IPS-20b (cell line): ENCODE measurements around the gene P2RY14.

Source experiments
- H3K27ac ChIP-seq: one replicate; pipeline ENCODE4 v1.5.1; 2013; ENCODE audit warnings: low read length
- H3K27me3 ChIP-seq: 2 replicates; pipeline ENCODE4 v1.6.1; 2013; ENCODE audit warnings: mild to moderate bottlenecking, low read length, inconsistent platforms; ENCODE audit not compliant: insufficient read depth
- H3K36me3 ChIP-seq: 2 replicates; pipeline ENCODE4 v1.6.1; 2013; ENCODE audit warnings: low read depth, mild to moderate bottlenecking, inconsistent platforms, low read length, moderate library complexity; ENCODE audit not compliant: insufficient read depth
- H3K4me1 ChIP-seq: 2 replicates; pipeline ENCODE4 v1.6.1; 2013; ENCODE audit warnings: mild to moderate bottlenecking, control low read depth, inconsistent platforms, low read length, moderate library complexity; ENCODE audit not compliant: insufficient read depth
- H3K4me3 ChIP-seq: 2 replicates; pipeline ENCODE4 v1.5.1; 2013; ENCODE audit warnings: mild to moderate bottlenecking, low read length, inconsistent platforms
- H3K9ac ChIP-seq: 2 replicates; pipeline ENCODE4 v1.6.1; 2013; ENCODE audit warnings: low read depth, mild to moderate bottlenecking, inconsistent platforms, low read length, moderate library complexity
- H3K9me3 ChIP-seq: 2 replicates; pipeline ENCODE4 v1.6.1; 2013; ENCODE audit warnings: mild to moderate bottlenecking, low read depth, low read length, inconsistent platforms; ENCODE audit not compliant: insufficient read depth

P2RY14 gene

GRCh38 chr3:151299006-151299405 lies 20.7 kb upstream of the P2RY14 start:
- Histone ChIP-seq H3K9ac (no peak overlapping the region), H3K27me3 (no peaks in the 10 kb centered on the region), H3K27ac (no peak overlapping the region), H3K36me3 (no peaks in the 10 kb centered on the region), H3K4me1 (peaks cover 3% of the 10 kb centered on the region; the same call in 1 of the 2 replicates), H3K9me3 (no peaks in the 10 kb centered on the region), H3K4me3 (no peak overlapping the region)

GRCh38 chr3:151297429-151297828 lies 19.1 kb upstream of the P2RY14 start:
- H3K27ac ChIP-seq, result no peak overlapping the region
- H3K4me3 ChIP-seq, result no peak overlapping the region

GRCh38 chr3:151296226-151296625 lies 17.9 kb upstream of the P2RY14 start:
- no peaks in the 10 kb centered on the region for H3K9me3 ChIP-seq
- no peak overlapping the region for H3K4me3 ChIP-seq
- H3K27ac ChIP-seq, result no peak overlapping the region
- H3K9ac ChIP-seq, result no peak overlapping the region
- peaks cover 3% of the 10 kb centered on the region; the same call in 1 of the 2 replicates for H3K4me1 ChIP-seq
- H3K27me3 ChIP-seq, result no peaks in the 10 kb centered on the region
- H3K36me3 ChIP-seq, result no peaks in the 10 kb centered on the region

More at GRCh38 chr3:151297429-151297828, 19.1 kb upstream of the P2RY14 start:
- Histone ChIP-seq H3K27me3 (no peaks in the 10 kb centered on the region), H3K9ac (no peak overlapping the region), H3K9me3 (no peaks in the 10 kb centered on the region), H3K36me3 (no peaks in the 10 kb centered on the region), H3K4me1 (peaks cover 3% of the 10 kb centered on the region; the same call in 1 of the 2 replicates)

- Histone ChIP-seq H3K27ac (no peak overlapping the region), H3K9me3 (no peaks in the 10 kb centered on the region), H3K4me3 (no peak overlapping the region), H3K9ac (no peak overlapping the region), H3K4me1 (peaks cover 3% of the 10 kb centered on the region; the same call in 1 of the 2 replicates), H3K27me3 (no peaks in the 10 kb centered on the region), H3K36me3 (no peaks in the 10 kb centered on the region)
These were observed 14.8 kb upstream of the P2RY14 start for GRCh38 chr3:151293127-151293526.

GRCh38 chr3:151290673-151291072 lies 12.3 kb upstream of the P2RY14 start:
- Histone ChIP-seq H3K36me3 (no peaks in the 10 kb centered on the region), H3K27me3 (no peaks in the 10 kb centered on the region), H3K9ac (no peak overlapping the region), H3K4me1 (no peaks in the 10 kb centered on the region), H3K9me3 (no peaks in the 10 kb centered on the region), H3K27ac (no peak overlapping the region), H3K4me3 (no peak overlapping the region)

GRCh38 chr3:151289445-151289844 lies 11.1 kb upstream of the P2RY14 start:
- Histone ChIP-seq H3K27ac (no peak overlapping the region), H3K36me3 (no peaks in the 10 kb centered on the region), H3K9me3 (no peaks in the 10 kb centered on the region), H3K4me3 (no peak overlapping the region), H3K27me3 (no peaks in the 10 kb centered on the region), H3K9ac (no peak overlapping the region), H3K4me1 (no peaks in the 10 kb centered on the region)

GRCh38 chr3:151285940-151286339 lies 7.6 kb upstream of the P2RY14 start:
- Histone ChIP-seq H3K36me3 (no peaks in the 10 kb centered on the region), H3K27me3 (no peaks in the 10 kb centered on the region), H3K27ac (no peak overlapping the region), H3K9me3 (no peaks in the 10 kb centered on the region), H3K9ac (no peak overlapping the region), H3K4me3 (no peak overlapping the region), H3K4me1 (no peaks in the 10 kb centered on the region)

- no peaks in the 10 kb centered on the region for H3K27me3 ChIP-seq
- H3K4me1 ChIP-seq, result no peaks in the 10 kb centered on the region
- H3K36me3 ChIP-seq, result no peaks in the 10 kb centered on the region
- no peak overlapping the region for H3K4me3 ChIP-seq
- no peaks in the 10 kb centered on the region for H3K9me3 ChIP-seq
- no peak overlapping the region for H3K27ac ChIP-seq
- no peak overlapping the region for H3K9ac ChIP-seq
These were observed 5.6 kb upstream of the P2RY14 start for GRCh38 chr3:151283907-151284461.

GRCh38 chr3:151283387-151283786 lies 5.0 kb upstream of the P2RY14 start:
- no peaks in the 10 kb centered on the region for H3K27me3 ChIP-seq
- H3K4me3 ChIP-seq, result no peak overlapping the region
- H3K36me3 ChIP-seq, result no peaks in the 10 kb centered on the region
- H3K4me1 ChIP-seq, result no peaks in the 10 kb centered on the region
- H3K27ac ChIP-seq, result no peak overlapping the region
- H3K9ac ChIP-seq, result no peak overlapping the region
- no peaks in the 10 kb centered on the region for H3K9me3 ChIP-seq

GRCh38 chr3:151282921-151283320 lies 4.6 kb upstream of the P2RY14 start:
- Histone ChIP-seq H3K9me3 (no peaks in the 10 kb centered on the region), H3K4me1 (no peaks in the 10 kb centered on the region), H3K4me3 (no peak overlapping the region), H3K27ac (no peak overlapping the region), H3K27me3 (no peaks in the 10 kb centered on the region), H3K9ac (no peak overlapping the region), H3K36me3 (no peaks in the 10 kb centered on the region)

GRCh38 chr3:151281671-151282324 lies 3.5 kb upstream of the P2RY14 start:
- no peaks in the 10 kb centered on the region for H3K9me3 ChIP-seq
- no peaks in the 10 kb centered on the region for H3K27me3 ChIP-seq
- no peak overlapping the region for H3K27ac ChIP-seq
- H3K9ac ChIP-seq, result no peak overlapping the region
- no peak overlapping the region for H3K4me3 ChIP-seq
- no peaks in the 10 kb centered on the region for H3K4me1 ChIP-seq
- no peaks in the 10 kb centered on the region for H3K36me3 ChIP-seq

GRCh38 chr3:151276687-151277042 lies 1.7 kb downstream of the P2RY14 start:
- no peak overlapping the region for H3K9ac ChIP-seq
- H3K36me3 ChIP-seq, result no peaks in the 10 kb centered on the region
- no peaks in the 10 kb centered on the region for H3K4me1 ChIP-seq
- no peaks in the 10 kb centered on the region for H3K27me3 ChIP-seq
- no peak overlapping the region for H3K27ac ChIP-seq
- no peaks in the 10 kb centered on the region for H3K9me3 ChIP-seq
- no peak overlapping the region for H3K4me3 ChIP-seq
